HUDEP-2 (cell line): Measurements from ENCODE around the gene KRTAP12-3.
A peak's percentile ranks its signal among the peaks of the same experiment; 100 is the strongest.
"Not testable (repeated sequence)": the region's sequence is repeated elsewhere in the genome, so short reads cannot be mapped to it uniquely, and the experiment has no call there.

ENCODE experiments used
- DNase-seq, 76 experiments: peaks; one replicate each; lab custom pipeline; 2025; ENCODE audit not compliant: unreplicated experiment in 76 of 76; lab: John Stamatoyannopoulos, UW

The KRTAP12-3 gene

DNA sequence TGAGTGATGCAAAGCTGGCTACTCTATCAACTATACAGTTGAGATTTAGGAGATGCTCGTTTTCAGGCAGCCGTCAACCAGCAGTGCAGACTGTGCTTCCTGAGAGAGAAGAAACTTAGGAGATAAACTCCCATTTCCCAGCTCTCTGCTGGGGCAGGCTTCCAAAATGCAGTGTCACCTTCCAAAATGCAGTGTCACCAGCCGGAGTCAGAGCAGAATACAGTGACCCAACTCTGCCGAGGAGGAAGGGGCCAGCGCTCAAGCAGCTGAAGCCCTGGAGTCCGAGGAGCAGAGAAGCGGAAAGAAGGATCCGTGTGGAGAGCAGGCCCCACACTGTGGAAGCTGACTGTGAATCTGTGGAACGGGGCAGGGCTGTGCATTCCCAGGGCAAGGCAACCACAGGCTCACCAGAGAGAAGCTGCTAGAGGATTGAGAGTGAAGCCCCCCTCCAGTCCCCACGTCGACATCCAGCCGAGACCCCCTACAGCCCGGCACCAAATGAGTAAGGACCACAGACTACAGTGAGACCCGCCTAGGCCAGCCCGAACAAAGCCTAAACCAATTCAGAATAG lies 24.9 kb downstream of the KRTAP12-3 start:
- no peak for DNase-seq

DNA sequence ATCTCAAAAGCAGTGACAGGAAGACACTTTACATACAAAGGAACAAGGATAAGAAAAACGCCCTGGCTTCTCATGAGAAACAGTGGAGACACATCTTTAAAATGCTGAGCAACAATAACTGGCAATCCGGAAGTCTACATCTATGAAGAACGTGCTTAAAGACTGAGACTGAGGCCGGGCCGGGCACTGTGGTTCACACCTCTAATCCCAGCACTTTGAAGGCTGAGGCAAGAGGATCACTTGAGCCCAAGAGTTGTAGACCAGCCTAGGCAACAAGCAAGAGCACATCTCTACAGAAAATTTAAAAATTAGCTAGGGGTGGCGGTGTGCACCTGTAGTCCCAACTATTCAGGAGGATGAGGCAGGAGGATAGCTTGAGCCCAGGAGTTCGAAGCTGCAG lies 26.3 kb downstream of the KRTAP12-3 start:
- no peak for DNase-seq

DNA sequence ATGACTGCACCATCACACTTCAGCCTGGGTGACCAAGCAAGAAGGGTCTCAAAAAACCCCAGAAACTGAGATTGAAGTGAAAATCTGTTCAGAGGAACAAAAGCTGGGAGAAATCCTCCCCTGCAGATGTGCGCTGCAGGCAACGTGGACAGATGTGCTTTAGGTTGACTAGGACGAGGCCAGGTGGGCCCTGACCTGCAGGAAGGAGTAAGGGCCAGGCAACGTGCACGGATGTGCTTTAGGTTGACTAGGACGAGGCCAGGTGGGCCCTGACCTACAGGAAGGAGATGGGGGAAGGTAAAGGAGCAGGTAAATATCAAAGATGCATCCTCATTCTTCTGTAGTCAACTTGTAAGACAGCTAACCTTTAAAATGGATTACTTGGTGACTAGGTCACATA lies 26.8 kb downstream of the KRTAP12-3 start:
- DNase-seq = no peak

DNA sequence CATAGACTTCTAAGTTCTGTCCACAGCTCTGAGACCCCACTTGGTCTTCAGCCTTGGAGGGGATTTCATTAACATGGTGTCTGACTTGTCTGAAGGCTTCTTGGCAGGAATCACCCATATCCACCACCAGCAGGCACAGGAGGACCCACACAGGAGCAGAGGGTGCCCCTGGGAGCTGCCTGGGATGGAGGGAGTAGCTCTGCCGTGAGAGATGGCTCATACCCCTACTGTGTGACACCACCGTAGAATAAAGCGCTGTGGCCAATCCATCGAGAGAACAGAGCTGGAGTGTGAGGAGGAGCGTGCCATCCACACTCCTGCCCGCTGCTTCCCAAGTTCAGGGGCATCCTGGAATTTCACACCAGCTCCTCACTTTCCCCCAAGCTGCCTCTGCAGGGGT lies 27.3 kb downstream of the KRTAP12-3 start:
- peak in 1 of 76 experiments; percentile 8 for DNase-seq

DNA sequence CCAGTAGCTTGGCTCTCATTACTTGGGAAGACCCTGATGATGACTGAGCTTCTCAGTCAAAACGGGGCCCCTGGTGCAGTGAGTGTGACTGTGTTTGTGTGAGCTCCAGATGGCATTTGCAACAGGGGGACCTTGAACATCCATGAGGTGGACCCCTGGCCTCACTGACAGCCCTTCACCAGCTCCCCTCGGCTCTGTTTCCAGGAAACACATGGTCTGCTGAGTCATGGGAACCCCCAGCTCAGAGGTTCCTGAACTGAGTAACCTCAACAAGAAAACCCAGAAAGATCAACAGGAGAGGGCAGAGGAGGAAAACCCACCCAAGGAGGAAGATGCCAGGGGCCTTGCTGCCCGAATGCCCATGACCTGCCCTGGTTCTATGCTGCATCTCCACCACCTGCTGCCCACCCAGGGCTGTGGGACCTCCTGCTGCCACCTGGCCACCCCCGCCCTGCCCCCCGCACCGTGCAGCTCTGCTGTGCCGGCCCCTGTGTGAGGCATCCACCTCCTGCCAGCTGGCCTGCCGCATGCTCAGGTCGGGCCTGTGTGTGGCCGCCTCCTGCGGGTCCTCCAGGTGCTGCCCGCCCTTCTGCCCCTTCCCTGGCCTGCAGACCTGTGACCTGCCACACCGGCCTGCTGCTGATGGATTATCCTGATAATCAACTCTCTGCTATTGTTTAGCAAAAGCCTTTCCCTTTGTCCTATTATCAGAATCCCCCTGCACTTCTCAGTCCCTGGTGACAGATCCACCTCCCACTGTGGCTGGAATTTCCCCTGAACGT lies 28.5 kb downstream of the KRTAP12-3 start:
- no peak for DNase-seq

DNA sequence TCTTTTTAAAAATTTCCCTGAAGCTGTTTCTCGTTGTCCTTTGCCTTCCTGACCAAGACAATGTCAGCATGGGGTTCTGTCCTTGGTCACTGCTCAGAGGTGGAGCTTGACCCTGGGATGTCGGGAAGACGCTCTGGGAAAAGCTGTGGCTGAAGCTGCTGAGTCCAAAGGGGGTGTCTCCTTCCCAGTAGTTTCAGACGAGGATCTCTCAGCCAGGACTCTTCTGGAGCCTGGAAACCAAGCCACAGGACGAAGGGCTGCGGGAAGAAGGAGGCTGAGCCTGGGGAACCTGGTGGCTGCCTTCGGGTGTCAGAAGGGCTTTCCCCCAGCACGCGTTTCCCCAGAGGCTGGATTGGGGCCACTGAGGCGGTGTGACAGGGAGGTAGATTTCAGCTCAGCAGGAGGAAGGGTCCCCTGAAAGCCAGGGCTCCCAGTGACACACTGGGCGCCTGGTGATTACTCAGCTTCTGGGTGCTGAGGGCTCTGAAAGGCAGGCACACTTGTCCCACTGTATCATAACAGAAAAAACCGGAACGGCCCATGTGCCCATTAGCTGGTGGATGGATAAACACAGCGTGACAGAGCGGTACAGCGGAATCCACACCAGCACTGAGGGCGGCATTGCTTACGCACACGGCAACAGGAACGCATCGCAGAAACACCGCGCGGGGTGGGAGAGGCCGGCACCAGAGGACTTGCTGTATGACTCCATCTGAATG lies 29.3 kb downstream of the KRTAP12-3 start:
- DNase-seq = no peak

DNA sequence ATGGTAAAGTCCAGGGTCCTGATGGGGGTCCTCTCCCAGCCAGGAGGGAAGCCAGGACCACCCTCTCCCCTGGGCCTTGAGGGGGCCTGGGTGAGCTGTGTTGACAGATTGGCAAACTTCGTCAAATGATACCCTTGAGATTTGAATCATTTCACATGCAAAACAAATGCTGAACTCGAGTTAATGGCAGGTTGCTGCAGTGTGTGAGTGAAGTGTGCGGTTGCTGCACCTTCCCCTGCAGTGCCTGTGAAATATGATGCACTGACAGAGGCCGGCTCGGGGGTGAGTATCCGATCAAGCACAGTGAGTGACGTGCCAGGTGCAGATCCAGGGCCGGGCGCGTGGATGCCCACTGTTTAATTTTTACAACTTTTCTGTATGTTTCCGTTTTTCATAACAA lies 29.9 kb downstream of the KRTAP12-3 start:
- DNase-seq = no peak

DNA sequence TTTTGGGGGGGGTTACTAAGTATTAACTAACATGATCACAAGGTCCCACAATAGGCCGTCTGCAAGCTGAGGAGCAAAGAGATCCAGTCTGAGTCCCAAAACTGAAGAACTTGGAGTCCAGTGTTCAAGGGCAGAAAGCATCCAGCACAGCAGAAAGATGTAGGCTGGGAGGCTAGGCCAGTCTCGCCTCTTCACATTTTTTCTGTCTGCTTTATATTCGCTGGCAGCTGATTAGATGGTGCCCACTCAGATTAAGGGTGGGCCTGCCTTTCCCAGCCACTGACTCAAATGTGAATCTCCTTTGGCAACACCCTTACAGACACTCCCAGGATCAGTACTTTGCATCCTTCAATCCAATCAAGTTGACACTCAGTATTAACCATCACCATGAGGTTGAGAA lies 32.0 kb downstream of the KRTAP12-3 start:
- not testable (repeated sequence) for DNase-seq

DNA sequence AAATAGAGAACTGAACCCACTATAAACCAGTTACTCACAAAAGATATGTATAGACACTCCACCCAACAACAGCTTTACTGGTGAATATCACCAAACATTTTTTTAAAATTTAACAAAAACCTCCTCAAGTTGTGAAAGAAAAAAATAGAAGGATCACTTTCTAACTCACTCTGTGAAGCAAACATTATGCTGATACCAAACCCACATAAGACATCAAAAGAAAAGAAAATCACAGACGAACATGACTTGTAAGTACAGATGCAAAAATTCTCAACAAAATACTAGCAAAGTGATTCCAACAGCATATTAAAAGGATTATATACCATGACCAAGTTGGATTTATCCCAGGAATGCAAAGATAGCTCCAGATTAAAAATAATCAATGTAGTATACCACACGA lies 34.0 kb downstream of the KRTAP12-3 start:
- no peak for DNase-seq

DNA sequence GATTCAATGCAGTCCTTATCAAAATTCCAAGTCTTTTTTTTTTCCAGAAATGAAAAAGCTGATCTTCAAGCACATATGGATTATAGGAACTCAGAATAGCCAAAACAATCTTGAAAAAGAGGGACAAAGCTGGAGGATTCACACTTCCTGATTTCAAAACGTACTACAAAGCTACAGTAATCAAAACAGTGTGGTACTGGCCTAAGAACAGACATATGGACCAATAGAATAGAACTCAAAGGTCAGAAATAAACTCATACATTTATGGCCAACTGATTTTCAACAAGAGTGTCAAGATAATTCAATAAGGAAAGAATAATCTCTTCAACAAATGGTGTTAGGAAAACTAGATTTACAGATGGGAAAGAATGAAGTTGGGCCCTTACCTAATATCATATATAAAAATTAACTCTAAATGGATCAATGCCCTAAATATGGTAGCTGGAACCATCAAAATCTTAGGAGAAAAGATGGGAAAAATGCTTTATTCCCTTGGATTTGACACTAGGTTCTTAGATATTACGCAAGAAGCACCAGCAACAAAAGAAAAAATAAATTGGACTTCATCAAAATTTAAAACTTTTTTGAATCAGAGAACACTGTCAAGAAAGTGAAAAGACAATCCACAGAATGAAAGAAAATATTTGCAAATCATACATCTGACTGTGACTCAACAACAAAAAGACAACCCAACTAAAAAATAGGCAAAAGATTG lies 35.2 kb downstream of the KRTAP12-3 start:
- no peak for DNase-seq

DNA sequence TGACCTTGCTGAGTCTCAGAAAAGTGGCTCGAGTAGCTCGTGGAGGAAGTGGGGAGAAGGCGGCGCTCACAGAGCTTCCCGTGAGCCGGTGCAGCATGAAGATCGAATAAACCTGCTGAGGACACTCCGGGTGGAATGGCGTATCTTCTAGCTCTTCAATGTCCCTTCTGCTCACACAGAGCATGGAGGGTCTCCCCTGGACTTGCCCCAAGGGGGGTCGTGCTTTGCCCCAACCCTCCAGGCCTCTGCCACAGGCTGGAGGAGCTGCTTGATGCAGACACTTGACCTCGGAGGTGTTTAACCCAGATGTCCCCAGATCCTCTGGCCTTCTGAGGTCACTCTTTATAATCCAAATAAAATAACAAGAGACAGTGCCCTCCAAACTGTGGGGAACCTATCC lies 37.0 kb downstream of the KRTAP12-3 start:
- DNase-seq = no peak

DNA sequence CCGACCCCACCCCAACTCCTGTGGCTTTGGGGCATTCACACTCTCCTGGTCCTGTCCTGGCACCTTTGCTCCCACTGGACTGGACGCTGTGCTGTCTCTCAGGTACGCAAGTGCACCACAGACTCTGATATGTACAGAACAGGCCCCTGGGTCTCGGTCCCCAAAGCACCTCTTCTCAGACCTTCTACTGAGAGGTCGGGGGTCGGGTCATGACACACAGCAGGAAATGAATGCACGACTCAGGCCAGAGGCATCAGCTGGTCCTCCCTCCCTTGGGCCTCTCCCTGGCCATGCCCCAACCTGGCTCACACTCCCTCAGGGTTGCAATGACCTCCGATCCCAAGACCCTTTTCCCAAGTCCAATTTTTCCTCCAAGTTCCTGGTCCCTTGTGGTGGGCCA lies 37.5 kb downstream of the KRTAP12-3 start:
- DNase-seq = no peak

DNA sequence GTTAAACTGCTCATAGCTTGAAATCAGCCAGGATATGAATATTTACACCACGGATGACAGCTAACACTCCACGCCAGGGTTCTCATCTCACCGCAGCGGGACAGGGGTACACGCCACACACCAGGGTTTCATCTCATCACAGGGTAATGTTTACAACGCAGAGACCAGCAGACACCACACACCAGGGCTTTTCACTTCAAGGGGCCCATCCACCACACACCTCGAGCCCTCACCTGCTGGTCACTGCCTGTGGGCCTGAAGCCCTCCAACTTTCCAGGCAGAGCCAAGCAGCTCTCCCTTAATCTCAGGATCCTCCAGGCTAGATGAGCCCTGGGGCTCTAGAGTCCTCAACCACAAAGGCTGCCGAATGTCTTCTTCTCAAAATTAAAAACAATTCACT lies 37.9 kb downstream of the KRTAP12-3 start:
- no peak for DNase-seq

DNA sequence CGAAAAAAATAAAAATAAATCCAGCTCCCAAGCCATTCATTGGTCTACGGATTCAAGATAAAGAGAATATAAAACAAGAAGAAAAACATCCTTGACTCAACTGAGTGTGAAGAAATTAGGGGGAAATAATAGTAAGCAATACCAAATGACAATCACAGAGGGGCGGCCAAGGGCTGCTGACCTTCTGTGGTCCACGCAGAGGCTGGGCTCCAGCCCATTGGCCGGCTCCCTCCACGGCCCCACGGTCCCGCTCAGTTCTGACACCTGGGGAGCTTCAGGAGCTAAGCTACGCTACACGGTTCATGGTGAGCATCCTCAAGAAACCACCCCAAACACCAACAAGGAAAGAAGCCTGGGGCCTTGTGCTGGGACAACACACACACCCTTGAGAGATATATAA lies 38.8 kb downstream of the KRTAP12-3 start:
- DNase-seq = no peak

DNA sequence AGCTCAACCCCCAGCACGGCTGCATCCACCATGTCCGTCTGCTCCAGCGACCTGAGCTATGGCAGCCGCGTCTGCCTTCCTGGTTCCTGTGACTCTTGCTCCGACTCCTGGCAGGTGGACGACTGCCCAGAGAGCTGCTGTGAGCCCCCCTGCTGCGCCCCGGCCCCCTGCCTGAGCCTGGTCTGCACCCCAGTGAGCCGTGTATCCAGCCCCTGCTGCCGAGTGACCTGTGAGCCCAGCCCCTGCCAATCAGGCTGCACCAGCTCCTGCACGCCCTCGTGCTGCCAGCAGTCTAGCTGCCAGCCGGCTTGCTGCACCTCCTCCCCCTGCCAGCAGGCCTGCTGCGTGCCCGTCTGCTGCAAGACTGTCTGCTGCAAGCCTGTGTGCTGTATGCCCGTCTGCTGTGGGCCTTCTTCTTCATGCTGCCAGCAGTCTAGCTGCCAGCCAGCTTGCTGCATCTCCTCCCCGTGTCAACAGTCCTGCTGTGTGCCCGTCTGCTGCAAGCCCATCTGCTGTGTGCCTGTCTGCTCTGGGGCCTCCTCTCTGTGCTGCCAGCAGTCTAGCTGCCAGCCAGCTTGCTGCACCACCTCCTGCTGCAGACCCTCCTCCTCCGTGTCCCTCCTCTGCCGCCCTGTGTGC lies 39.6 kb downstream of the KRTAP12-3 start, which contains the start of gene KRTAP10-12:
KRTAP10-12 (plus strand) TSS at position 1 of the 639 bp plus-strand sequence; CDS start at position 31, 30 bp downstream.
- DNase-seq = not testable (repeated sequence)

DNA sequence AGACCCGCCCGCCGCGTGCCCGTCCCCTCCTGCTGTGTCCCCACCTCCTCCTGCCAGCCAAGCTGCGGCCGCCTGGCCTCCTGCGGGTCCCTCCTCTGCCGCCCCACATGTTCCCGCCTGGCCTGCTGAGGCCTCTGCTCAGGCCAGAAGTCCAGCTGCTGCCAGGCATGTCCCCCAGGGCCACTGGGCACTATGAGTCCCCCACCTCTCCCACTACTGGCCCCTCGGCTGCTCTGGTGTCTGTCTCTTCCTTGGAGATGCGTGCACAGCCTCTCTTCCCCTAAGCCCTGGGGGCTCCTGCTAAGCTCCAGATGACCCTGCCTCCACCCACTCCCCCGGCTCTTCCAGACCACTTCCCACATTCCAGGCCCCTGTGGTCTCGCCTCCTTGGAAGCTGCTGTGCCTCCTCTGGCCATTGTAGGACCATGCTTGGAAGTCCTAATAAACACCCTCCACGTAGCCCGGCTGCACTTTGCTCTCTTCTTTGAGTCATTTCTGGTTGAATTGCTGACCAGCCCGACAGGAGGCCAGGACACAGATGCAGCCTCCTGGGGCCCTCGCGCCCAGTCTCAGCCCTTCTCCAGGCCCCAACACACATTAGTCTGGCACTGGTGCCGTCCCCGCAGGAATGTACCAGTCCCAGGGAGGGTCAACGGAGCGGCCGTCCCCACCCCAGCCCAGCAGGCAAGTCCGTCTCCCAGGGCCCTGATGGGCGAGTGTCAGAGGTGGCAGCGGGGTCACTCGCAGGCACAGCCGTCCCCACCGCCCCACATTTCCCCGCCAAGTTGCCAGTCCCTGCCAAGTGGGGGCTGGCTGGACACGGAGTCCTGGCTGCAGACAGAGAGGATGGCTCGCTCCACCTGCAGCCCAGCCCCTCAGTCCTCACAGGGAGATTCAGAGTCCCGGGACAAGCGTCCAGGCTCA lies 40.3 kb downstream of the KRTAP12-3 start:
- no peak for DNase-seq

DNA sequence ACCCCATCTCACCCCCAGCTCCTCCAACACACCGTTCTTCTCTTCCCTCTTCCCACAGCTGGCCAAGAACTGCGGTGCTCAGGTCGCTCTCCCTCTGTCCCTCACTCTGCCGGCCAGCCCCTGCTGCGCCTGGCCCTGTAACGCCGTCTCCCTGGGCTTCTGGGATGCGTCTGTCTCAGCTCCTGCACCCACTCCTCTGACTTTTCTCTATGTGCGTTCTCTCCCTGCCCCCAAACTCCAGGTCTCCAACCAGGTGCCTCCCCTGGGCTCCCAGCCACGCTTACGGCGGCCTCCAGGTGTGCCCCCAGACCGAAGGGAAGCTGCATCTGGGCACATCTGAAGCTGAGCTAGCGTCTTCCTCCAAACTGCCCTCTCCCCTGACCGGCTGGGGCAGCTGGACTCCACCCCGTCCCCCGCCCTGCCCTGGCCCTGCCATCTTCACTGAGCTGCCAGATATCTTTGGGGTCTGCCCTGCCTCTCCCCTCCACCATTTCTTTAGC lies 41.8 kb downstream of the KRTAP12-3 start:
- no peak for DNase-seq

DNA sequence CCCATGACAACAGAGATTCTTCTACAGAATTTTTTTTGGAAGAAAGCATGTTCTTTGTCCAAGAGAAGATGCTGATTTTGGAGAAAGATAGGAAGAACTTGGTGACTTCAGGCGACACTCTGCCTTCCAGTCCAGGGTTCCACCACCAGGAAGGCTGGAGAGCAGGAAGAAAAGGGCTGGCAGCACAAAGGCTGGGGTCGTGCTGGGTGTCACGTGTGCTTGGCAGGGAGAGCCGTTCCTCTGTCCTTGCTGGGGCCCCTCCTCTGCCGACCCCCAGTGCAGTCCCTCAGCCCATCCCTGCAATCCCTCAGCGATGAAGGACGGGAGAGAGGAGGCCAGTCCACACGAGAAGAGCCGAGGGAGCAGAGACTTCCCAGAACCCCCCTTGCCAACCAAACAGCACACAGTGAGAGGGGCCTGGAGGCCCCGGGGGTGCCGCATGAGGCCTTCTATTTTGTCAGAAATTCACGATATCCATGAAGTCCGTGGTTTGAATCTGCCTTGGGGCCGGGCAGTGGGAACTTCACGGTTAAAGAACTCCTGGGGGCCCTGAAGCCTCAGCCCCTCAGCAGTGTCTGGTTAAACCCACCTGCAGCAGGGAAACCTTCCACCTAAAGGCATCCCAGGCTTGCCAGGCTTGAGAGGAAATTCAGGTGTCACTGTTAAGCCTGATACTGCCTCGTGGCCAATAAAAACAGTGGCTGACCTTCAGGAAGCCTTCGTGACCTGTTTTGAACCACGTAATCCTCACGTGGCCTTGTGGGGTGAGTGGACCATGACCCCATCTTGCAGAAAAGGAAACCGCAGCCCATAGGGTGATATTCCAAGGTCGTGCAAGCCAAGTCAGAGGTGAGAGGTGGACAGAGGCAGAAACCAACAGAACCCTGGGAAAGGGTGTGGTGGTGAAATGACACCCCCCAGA lies 42.6 kb downstream of the KRTAP12-3 start:
- DNase-seq = no peak
